HEK293T (cell line): ENCODE measurements around the gene INA.

Experiments
- ARNT ChIP-seq: fragments of 450-650 bp; IDR thresholded peaks from 2 replicates; pipeline ENCODE4 v1.6.1; 2017; ENCODE audit warnings: mild to moderate bottlenecking
- CTBP1 ChIP-seq: fragments of 450-650 bp; IDR thresholded peaks from 2 replicates; pipeline ENCODE4 v1.6.1; 2016; ENCODE audit warnings: borderline replicate concordance
- ELF4 ChIP-seq: fragments of 450-650 bp; IDR thresholded peaks from 2 replicates; pipeline ENCODE4 v1.6.1; 2017; ENCODE audit warnings: antibody characterized with exemption
- FOXK2 ChIP-seq: fragments of 450-650 bp; IDR thresholded peaks from 2 replicates; pipeline ENCODE4 v1.6.1; 2016; ENCODE audit warnings: mild to moderate bottlenecking
- FOXM1 ChIP-seq: fragments of 450-650 bp; IDR thresholded peaks from 2 replicates; pipeline ENCODE4 v1.6.1; 2017; ENCODE audit warnings: mild to moderate bottlenecking, borderline replicate concordance
- HDGF ChIP-seq: fragments of 450-650 bp; IDR thresholded peaks from 2 replicates; pipeline ENCODE4 v1.6.1; 2017; ENCODE audit warnings: antibody characterized with exemption, borderline replicate concordance
- L3MBTL2 ChIP-seq: fragments of 450-650 bp; conservative IDR thresholded peaks from 2 replicates; pipeline ENCODE4 v1.6.1; 2016; ENCODE audit warnings: mild to moderate bottlenecking
- LEF1 ChIP-seq: fragments of 450-650 bp; IDR thresholded peaks from 2 replicates; pipeline ENCODE4 v1.6.1; 2017; ENCODE audit warnings: mild to moderate bottlenecking, borderline replicate concordance
- NFRKB ChIP-seq: fragments of 450-650 bp; IDR thresholded peaks from 2 replicates; pipeline ENCODE4 v1.6.1; 2016; ENCODE audit warnings: mild to moderate bottlenecking, moderate library complexity
- SP1 ChIP-seq: fragments of 450-650 bp; IDR thresholded peaks from 2 replicates; pipeline ENCODE4 v1.6.1; 2017
- SUZ12 ChIP-seq: fragments of 450-650 bp; IDR thresholded peaks from 2 replicates; pipeline ENCODE4 v1.6.1; 2016; ENCODE audit warnings: mild to moderate bottlenecking
- TF ChIP-seq, protein P1 (sequence below): fragments of 450-650 bp; IDR thresholded peaks from 2 replicates; pipeline ENCODE4 v1.6.1; 2016

DNA sequence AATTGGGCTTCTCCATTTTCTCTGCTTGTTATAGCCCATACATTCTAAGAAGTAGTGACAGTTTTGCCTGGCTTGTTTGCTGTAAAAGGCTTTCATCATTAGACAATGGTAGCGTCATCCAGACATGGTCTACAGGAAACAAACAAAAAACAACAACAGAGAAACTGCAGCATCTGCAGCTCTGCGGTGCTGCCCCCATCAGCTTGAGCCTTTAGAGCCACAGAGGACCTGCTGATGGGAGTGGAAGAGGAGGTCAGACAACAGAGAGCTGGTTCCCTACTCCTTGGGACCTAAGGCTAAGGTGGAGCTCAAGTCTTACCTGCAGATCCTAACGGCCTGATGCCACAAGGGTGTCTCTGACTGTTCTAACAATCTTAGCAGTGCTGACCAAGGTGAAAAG lies 3.1 kb downstream of the INA start:
- TF ChIP-seq ELF4, result no peak
- TF ChIP-seq LEF1, result no peak
- no peak for TF ChIP-seq SUZ12
- TF ChIP-seq SP1, result no peak
- no peak for TF ChIP-seq L3MBTL2
- no peak for TF ChIP-seq FOXK2
- no peak for TF ChIP-seq FOXM1
- no peak for TF ChIP-seq CTBP1
- TF ChIP-seq HDGF, result no peak
- TF ChIP-seq, protein P1, sequence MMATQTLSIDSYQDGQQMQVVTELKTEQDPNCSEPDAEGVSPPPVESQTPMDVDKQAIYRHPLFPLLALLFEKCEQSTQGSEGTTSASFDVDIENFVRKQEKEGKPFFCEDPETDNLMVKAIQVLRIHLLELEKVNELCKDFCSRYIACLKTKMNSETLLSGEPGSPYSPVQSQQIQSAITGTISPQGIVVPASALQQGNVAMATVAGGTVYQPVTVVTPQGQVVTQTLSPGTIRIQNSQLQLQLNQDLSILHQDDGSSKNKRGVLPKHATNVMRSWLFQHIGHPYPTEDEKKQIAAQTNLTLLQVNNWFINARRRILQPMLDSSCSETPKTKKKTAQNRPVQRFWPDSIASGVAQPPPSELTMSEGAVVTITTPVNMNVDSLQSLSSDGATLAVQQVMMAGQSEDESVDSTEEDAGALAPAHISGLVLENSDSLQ, result no peak
- TF ChIP-seq NFRKB, result no peak
- no peak for TF ChIP-seq ARNT
